Activated CD4-positive, alpha-beta T cell treated with anti-CD3 and anti-CD28 coated beads for 4 hours (primary cell): ENCODE measurements around the gene FIBCD1.
"Not testable (repeated sequence)": the region's sequence is repeated elsewhere in the genome, so short reads cannot be mapped to it uniquely, and the experiment has no call there.

ENCODE experiments used
- DNase-seq, 2 donors: peaks; one replicate each; pipeline ENCODE4 v3.0.0-alpha.2; 2020

Gene FIBCD1

GRCh38 chr9:130921300-130921988 is 17.6 kb downstream of the FIBCD1 start:
- DNase-seq, result no peak

GRCh38 chr9:130920762-130921299 is 18.2 kb downstream of the FIBCD1 start:
- DNase-seq, result no peak

GRCh38 chr9:130920233-130920632 is 18.8 kb downstream of the FIBCD1 start:
- no peak for DNase-seq

- no peak for DNase-seq
Observed at GRCh38 chr9:130919559-130920145, 19.4 kb downstream of the FIBCD1 start.

- no peak for DNase-seq
Observed at GRCh38 chr9:130918826-130919558, 20.1 kb downstream of the FIBCD1 start.

- DNase-seq, result no peak
Observed at GRCh38 chr9:130918101-130918825, 20.8 kb downstream of the FIBCD1 start.

- no peak for DNase-seq
Observed at GRCh38 chr9:130917168-130917960, 21.7 kb downstream of the FIBCD1 start.

GRCh38 chr9:130915096-130915447 is 24.0 kb downstream of the FIBCD1 start:
- DNase-seq, result no peak

- DNase-seq, result no peak
Observed at GRCh38 chr9:130914417-130915095, 24.5 kb downstream of the FIBCD1 start.

GRCh38 chr9:130913599-130914416 is 25.2 kb downstream of the FIBCD1 start:
- DNase-seq, result no peak

- no peak for DNase-seq
Observed at GRCh38 chr9:130912932-130913598, 26.0 kb downstream of the FIBCD1 start.

- no peak for DNase-seq
Observed at GRCh38 chr9:130911254-130912049, 27.6 kb downstream of the FIBCD1 start.

- not testable (repeated sequence) for DNase-seq
Observed at GRCh38 chr9:130910670-130911069, 28.4 kb downstream of the FIBCD1 start.

- not testable (repeated sequence) for DNase-seq
Observed at GRCh38 chr9:130910041-130910440, 29.0 kb downstream of the FIBCD1 start.

GRCh38 chr9:130908878-130909355 is 30.1 kb downstream of the FIBCD1 start:
- DNase-seq, result no peak

- no peak for DNase-seq
Observed at GRCh38 chr9:130908146-130908877, 30.7 kb downstream of the FIBCD1 start.

GRCh38 chr9:130906735-130907416 is 32.2 kb downstream of the FIBCD1 start:
- DNase-seq, result no peak
